Pancreas (tissue), 10 donors: ENCODE results near the gene TBC1D17. TPM values are rescaled to one million over a fixed set of nuclear protein-coding genes. Genes with fewer than 3 reads are reported as not detected.

Source experiments
- ATAC-seq, 4 donors: fragments of 200-7000 bp; cut with Tn5 transposase; one replicate each; pipeline versions ENCODE4 v1.8.0 to v1.9.1; 2020; ENCODE audit warnings: mild to moderate bottlenecking in 4 of 4, moderate library complexity in 4 of 4
- DNase-seq, 6 donors: peaks; one replicate each; pipeline ENCODE4 v3.0.0-alpha.2; 2020
- FAIRE-seq: peaks from 2 replicates; lab custom pipeline; 2012; peaks lifted over from hg19 to GRCh38; lab: Jason Lieb, UNC
- H3K27ac ChIP-seq, 4 donors: fragments of 200-600 bp; sonication (generic); 1 replicate in 3 of 4; 2 replicates in 1 of 4; pipeline versions ENCODE4 v1.5.0 to v1.8.0; 2020
- H3K27me3 ChIP-seq, 4 donors: fragments of 200-600 bp; one replicate each; pipeline ENCODE4 v1.8.0; 2021
- H3K36me3 ChIP-seq, 3 donors: fragments of 200-600 bp; sonication (generic) in 1 of 3; one replicate each; pipeline versions ENCODE4 v1.5.0 to v1.8.0; 2020 to 2021
- H3K4me1 ChIP-seq, 3 donors: fragments of 200-600 bp; one replicate each; pipeline ENCODE4 v1.8.0; 2021
- H3K4me3 ChIP-seq, 4 donors: fragments of 200-600 bp; sonication (generic) in 2 of 4; one replicate each; pipeline versions ENCODE4 v1.5.0 to v1.8.0; 2020 to 2021
- H3K9me3 ChIP-seq, 4 donors: fragments of 200-600 bp; one replicate each; pipeline ENCODE4 v1.8.0; 2021
- CTCF ChIP-seq, 4 donors: fragments of 200-600 bp; sonication (generic) in 3 of 4; IDR thresholded peaks; one replicate each; pipeline versions ENCODE4 v1.5.0 to v1.8.0; 2021; ENCODE audit warnings: antibody characterized with exemption in 4 of 4
- WGBS, 2 donors: extraction: QIAGEN DNeasy Blood & Tissue Kit; methylation state at CpG; one replicate each; pipeline ENCODE4 v1.1.7; 2013; 5-methylcytosine and 5-hydroxymethylcytosine counted together
- intact Hi-C, 3 donors: fragments of 100-400 bp; cut with DNase I; formaldehyde crosslinking; loops; one replicate each; pipeline versions ENCODE4 v1.11.1 to v1.14.2; 2022
- polyA plus RNA-seq, 2 donors: library from polyadenylated mRNA; stranded (reverse); fragments of 200-250 nt; gene quantifications; one replicate each; pipeline ENCODE4 v1.2.3, GENCODE V29; 2013
- total RNA-seq, 6 donors: library from RNA; stranded (reverse); fragmentation: NEBNext Ultra II Directional in 4 of 6; extraction: Animal tissue kit (Norgen Biotek cat#: 25700) in 4 of 6; gene quantifications; one replicate each; pipeline versions ENCODE4 v1.2.1 to v1.2.4, GENCODE V29; 2021 to 2023
- donor health status: healthy with polysubstance abuse.
- donor health status: DM: no; HTN: no; CAD: no; lungs with moderate emphysema.
- donor health status: DM: no; HTN: no; CAD: no.
- donor health status: control.
- donor health status: control.
- donor health status: Bipolar disorder and iron deficiency.
- donor health status: DM: yes; HTN: yes; CAD: no.
- donor health status: DM: no; HTN: no; CAD: no.
- donor health status: DM: no; HTN: no; CAD: no.
- donor health status: DM: yes; HTN: yes; CAD: no.

The TBC1D17 gene
- total and polyA plus RNA-seq, 8 donors, result 21.0 to 99.3 (median 31.3) TPM

- Histone ChIP-seq H3K4me1 (no peaks in the 10 kb centered on the region), H3K36me3 (peaks cover 3 to 14% (median 5%) of the 10 kb centered on the region in 3 donors), H3K27me3 (no peaks in the 10 kb centered on the region), H3K27ac (no peak overlapping the region), H3K9me3 (no peaks in the 10 kb centered on the region), H3K4me3 (no peak overlapping the region)
- DNase-seq (peak in 2 of 6 donors; percentile 14 to 28), FAIRE-seq (no peak), ATAC-seq (peak in 1 of 4 donors; percentile 1)
- WGBS, 2 donors, result 92 to 93% methylated on average over 23 of the region's 23 CpGs
- TF ChIP-seq CTCF (IDR thresholded peaks at IDR 0.05), result no peak
- intact Hi-C loops, result no loop called here
Observed at GRCh38 chr19:49889038-49889686, 11.7 kb downstream of the TBC1D17 start.

- TF ChIP-seq CTCF (IDR thresholded peaks at IDR 0.05), result peak; percentile 46 to 71 (median 60)
- no peaks in the 10 kb centered on the region for H3K4me1 ChIP-seq
- H3K9me3 ChIP-seq, result no peaks in the 10 kb centered on the region
- H3K27me3 ChIP-seq, result no peaks in the 10 kb centered on the region
- intact Hi-C loops, result no loop called here
- DNase-seq (peak; percentile 38 to 87 (median 66)), FAIRE-seq (no peak), ATAC-seq (peak; percentile 65 to 87 (median 78))
- peaks cover 0 to 8% (median under 1%) of the 10 kb centered on the region in 3 donors for H3K36me3 ChIP-seq
- H3K27ac ChIP-seq, result no peak overlapping the region
- 22 to 26% methylated on average over 71 of the region's 71 CpGs for WGBS, 2 donors
- H3K4me3 ChIP-seq, result peak overlapping the region in 3 of 4 donors; percentile 18 to 26 (median 19)
Observed at GRCh38 chr19:49889687-49890348, 12.3 kb downstream of the TBC1D17 start.

GRCh38 chr19:49890349-49891311, 13.1 kb downstream of the TBC1D17 start:
- no peaks in the 10 kb centered on the region for H3K27me3 ChIP-seq
- intact Hi-C loops, result no loop called here
- H3K4me3 ChIP-seq, result peak overlapping the region in 3 of 4 donors; percentile 18 to 26 (median 19)
- no peak for TF ChIP-seq CTCF (IDR thresholded peaks at IDR 0.05)
- ATAC-seq (peak; percentile 72 to 87 (median 74)), FAIRE-seq (no peak), DNase-seq (peak in 5 of 6 donors; percentile 50 to 83 (median 69))
- no peaks in the 10 kb centered on the region for H3K36me3 ChIP-seq
- WGBS, 2 donors, result 16 to 18% methylated on average over 65 to 69 of the region's 69 CpGs
- H3K4me1 ChIP-seq, result no peaks in the 10 kb centered on the region
- H3K9me3 ChIP-seq, result no peaks in the 10 kb centered on the region
- H3K27ac ChIP-seq, result no peak overlapping the region

- Histone ChIP-seq H3K9me3 (no peaks in the 10 kb centered on the region), H3K4me3 (no peak overlapping the region), H3K27ac (no peak overlapping the region), H3K27me3 (no peaks in the 10 kb centered on the region), H3K36me3 (no peaks in the 10 kb centered on the region), H3K4me1 (no peaks in the 10 kb centered on the region)
- DNase-seq (no peak), FAIRE-seq (no peak), ATAC-seq (no peak)
- intact Hi-C loops, result no loop called here
- WGBS, 2 donors, result 86 to 90% methylated on average over 17 of the region's 17 CpGs
- TF ChIP-seq CTCF (IDR thresholded peaks at IDR 0.05), result no peak
Observed at GRCh38 chr19:49891393-49891792, 13.9 kb downstream of the TBC1D17 start.
